Activated naive CD4-positive, alpha-beta T cell treated with anti-CD3 and anti-CD28 coated beads, Interleukin-2, amount 50 U/mL, for 16 hours (primary cell): ENCODE data around the gene MMP23B.
"Not testable (repeated sequence)": the region's sequence is repeated elsewhere in the genome, so short reads cannot be mapped to it uniquely, and the experiment has no call there.

ENCODE experiments used
- DNase-seq: peaks from one replicate; pipeline ENCODE4 v3.0.0-alpha.2; 2020

Gene MMP23B

DNA sequence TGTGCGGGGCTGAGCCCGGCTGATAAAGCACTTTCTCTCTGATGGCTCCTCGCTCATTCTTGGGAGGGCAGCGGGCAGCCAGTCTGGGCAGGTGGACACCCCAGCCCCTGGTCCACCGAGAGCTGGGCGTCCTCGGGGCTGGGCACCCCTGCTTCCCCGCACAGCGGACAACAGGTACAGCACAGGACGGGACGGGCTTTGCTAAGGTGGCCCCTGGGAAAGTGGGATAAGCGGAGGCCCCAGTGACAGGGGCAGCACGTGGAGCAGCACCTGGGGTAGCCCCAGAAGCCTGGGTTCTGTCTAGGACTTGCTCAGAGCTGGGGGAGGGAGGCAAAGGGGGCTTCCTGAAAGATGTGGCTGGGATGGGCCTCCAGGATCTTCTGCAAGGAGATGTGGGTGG is 2.6 kb downstream of the MMP23B start:
- not testable (repeated sequence) for DNase-seq

DNA sequence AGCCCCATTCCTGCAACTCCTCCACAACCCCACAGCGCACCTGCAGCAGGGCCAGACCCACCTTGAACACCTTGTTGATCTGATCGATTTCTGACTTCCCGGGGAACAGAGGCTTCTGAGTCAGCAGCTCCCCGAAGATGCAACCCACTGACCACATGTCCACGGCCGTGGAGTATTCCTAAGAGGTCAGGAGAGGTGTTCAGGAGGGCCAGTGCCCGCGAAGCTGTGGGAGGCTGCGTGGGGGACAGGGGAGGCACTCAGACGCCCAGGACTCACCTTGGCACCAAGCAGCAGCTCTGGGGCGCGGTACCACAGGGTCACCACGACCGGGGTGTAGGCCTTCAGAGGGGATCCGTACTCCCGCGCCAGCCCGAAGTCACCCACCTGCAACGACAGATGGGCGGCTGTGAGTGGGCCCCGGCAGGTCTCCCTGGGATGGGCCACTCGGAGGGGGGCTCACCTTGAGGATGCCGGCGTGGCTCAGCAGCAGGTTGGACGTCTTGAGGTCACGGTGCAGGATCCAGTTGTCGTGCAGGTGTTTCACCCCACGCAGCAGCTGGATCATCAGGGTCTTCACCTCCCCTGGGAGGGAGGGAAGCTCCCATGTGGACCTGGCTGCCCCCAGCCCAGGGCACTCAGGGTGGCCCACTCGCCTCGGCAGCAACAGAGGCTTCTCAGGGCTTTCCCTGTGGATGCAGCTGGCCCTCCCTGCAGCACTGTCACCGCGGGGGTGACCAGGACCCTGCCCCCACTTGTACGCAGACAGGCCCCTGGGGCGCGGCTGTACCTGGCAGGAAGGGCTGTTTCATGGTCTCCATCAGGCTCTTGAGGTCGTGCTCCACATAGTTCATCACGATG is 4.9 kb downstream of the MMP23B start:
- not testable (repeated sequence) for DNase-seq

DNA sequence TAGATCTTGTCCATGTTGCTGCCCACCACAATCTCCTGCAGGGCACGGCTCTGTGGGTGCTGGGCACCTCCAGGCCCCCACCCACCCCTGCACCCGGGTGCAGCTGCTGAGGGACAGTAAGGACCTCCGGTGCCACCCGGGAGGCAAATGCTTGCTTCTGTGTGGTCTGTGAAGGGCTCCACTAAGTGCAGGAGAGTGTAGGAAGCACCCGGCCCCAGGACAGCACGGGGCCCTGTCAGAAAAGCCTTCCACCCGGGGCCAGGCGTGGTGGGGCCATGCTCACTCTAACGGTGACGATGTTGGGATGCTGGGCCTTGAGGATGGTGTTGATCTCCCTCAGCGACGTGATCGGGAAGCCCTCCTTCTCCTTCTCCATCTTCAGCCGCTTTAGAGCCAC is 5.5 kb downstream of the MMP23B start:
- DNase-seq = not testable (repeated sequence)

DNA sequence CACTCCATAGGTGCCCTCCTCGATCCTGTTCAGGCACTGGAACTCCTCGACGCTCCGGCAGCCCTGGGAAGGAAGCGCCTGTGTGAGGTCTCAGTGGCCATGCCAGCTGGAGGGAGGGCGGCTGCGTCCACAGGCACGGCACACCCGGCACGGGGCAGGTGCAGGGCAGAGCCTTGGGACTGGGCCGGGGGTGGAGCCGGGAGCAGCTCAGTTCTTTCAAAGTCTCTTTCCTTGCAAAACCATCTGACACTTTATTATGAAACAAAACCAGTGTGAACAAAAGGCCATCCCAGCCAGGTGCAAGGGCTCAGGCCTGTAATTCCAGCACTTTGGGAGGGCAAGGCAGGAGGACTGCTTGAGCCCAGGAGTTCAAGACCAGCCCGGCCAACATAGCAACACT is 6.6 kb downstream of the MMP23B start:
- not testable (repeated sequence) for DNase-seq

DNA sequence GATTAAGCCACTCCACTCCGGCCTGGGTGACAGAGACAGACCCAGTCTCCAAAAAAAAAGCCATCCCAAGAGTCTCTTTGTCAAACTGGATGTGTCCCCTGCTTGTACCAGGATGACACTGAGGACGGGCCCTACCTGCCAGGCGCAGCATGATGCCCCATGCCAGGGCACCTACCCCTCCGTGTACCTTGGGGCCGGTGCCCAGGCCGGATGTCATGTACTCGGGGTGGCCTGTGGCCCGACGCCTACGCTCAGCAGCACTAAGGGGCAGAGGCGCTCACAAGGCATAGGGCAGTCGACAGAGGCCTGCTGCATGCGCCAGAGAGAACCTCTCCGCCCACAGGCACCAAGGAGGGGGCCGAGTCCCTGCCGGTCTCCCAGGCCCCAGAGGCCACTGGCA is 7.4 kb downstream of the MMP23B start:
- not testable (repeated sequence) for DNase-seq

DNA sequence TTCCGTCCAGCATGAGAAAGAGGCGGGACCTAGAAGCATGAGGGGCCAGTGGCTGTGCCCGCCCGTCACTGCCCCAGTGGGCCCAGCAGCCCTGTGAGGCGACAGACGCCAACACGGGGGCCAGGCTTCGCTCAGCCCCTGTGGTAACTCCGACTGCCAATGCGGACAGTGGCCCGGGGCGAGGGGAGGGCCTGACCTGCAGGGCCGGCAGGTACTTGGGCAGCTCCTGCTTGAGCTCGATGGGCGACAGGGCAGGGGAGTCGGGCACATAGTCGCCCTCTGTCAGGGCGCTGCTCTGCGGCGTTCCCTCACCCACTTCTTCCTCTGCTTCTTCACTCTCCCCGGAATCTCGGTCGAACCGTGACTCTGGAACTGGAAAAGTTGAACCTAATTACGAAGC is 8.1 kb downstream of the MMP23B start:
- DNase-seq = not testable (repeated sequence)

DNA sequence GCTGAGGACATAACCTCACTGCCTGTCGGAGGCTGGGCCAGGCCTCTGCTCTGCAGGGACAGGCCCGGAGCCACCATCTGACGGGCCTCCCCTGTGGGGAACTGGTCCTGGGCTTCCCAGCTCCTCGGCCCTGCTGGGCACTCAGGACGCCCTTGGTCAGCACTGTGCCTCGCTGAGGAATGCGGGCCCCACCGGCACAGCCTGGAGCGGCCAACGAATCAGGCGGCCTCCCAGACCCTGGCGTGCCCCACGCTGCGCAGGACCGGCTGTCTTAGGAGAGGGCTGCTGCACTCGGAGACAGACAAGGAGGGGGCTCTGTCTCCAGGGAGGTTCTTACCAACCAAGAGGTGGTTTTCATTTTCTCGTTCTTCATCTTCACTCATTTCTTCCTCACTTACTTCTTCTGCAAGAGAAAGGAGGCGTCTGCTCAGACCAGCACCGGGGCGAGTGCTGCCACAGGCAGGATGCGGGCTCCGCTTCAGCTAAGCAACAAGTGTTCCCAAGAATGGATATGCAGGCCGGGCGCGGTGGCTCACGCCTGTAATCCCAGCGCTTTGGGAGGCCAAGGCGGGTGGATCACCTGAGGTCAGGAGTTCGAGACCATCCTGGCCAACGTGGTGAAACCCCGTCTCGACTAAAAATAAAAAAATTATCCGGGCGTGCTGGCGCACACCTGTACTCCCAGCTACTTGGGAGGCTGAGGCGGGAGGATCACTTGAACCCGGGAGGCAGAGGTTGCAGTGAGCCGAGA is 8.9 kb downstream of the MMP23B start:
- not testable (repeated sequence) for DNase-seq

DNA sequence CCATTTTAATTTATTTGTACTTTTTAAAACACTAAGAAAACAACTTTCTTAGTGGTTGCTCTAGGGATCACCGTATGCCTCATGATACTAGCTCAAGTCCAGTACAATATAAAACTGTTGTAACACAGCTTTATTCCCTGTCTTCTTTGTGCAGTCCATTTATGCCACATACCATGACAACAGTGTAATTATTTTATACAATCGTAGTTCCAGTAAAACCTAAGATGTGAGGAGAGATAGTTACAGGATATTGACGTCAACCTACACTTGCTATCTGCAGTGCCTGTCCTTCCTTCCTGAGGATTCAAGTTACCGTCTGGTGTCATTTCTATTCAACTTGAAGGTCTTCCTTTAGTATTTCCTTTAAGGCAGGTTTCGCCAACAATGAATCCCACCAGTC is 14.4 kb downstream of the MMP23B start:
- DNase-seq = not testable (repeated sequence)

DNA sequence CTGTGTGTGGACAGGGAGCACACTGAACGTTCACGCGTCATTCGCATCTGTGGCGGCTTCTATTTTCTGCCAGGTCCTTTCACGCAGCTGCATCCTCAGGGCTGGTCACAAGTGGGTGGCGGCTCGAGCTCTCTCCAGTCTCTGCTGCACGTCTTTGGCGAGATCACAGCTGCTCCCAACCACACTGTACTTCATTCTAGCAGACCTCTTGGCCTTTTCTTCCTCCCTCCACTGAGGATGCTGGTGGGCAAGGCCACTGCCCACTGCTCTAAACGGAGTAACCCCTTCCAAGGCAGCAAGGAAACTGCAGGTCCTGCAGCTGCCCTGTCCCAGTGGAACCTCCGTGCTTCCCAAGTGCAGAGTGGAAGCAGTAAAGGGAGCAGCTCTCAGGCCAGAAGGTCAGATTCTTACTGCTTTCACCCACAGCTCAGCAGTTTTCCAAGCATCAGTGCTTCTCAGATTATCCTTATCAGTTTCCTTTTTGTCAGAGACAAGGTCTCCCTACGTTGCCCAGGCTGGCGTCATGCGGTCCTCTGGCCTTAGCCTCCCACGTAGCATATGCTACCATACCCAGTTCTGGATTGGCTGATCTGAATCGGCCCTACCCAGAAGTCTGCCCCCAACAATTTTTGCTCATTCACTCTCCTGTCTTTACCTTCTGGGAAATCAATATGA is 15.7 kb downstream of the MMP23B start:
- DNase-seq = not testable (repeated sequence)

DNA sequence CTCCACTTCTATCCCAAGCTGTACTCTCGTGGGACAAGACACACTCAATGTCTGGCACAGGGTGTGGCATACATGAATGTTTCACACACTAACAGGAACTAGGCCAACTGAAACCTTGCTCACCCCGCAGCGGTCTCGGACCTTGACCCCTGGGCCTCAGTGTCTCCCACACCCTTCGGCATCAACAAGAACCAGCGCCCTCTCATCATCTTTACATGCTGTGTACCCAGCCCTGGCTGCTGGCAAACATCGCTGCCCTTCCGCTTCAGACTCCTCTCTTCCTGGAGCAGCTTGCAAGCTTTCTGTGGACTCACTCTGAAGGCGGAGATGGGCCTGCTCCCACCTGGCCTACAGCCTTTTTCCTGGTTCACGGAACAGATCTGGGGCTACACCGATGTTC is 16.3 kb downstream of the MMP23B start:
- not testable (repeated sequence) for DNase-seq

DNA sequence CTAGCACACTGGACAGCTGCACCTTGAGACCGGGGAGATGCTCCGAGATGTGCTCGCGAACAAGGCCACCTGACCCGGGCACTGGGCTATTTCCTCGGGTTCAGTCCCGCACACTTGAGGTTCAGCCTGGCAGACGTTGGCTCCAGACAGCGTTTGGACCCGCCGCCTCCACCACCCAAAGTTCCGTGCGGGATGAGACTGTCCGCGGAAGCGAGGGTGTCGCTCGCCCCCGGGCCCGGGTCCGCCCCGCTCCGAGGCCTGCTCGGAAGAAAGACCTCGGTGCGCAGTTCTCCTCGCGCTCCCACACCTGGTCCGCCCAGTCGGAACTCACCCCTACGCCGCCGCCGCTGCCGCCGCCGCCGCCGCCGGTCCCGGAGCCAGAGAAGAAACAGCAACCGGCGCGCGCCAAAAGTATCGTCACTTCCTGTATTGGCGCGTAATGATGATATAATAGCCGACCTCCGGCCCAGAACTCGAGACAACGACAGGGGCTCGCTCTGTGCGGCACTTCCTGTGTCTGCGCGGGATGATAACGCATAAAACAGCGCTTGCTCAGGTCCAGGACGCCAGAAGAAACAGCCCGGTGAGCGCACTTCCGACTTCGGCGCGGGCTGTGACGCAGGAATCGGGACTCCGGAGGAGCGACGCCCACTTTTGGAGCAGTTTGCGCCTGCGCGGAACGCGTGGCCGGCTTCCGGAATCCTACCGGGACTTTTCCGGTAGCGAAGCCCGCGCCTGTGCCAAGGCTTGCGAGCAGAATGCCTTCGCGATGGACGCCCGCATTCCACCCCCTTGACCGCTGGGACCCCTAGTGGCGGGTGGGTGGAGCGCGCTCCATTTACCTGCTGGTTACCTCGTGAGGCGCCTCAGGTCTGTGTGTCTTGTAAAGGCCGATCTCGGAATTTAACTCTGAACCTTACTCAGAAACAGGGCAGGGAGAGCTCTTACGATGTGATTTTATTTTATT is 26.9 kb downstream of the MMP23B start, which contains the start of gene CDK11B:
Gene CDK11B (minus strand): TSS at position 422 of the 967 bp plus-strand sequence. CDS start 1,519 bp downstream, outside the sequence.
- DNase-seq = peak; percentile 99

DNA sequence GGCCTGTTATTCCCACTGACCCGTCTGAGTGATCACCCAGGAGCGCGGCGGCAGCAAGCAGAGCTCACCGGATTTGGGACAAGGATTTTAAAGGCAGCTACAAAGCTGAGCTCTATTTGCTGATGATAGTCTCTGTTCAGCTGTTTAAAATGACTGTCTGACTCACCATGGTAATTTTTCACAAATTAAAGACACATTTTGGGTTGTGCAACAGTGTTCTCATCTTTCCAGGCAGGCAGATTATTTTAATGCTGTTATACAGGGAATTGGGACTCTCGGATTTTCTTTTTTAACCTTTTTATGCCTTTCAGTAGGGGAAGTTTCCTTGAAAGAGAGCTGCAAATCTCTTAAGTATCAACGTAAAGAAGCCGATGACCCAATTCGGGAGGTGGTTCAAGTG is 30.4 kb downstream of the MMP23B start:
- DNase-seq = not testable (repeated sequence)

DNA sequence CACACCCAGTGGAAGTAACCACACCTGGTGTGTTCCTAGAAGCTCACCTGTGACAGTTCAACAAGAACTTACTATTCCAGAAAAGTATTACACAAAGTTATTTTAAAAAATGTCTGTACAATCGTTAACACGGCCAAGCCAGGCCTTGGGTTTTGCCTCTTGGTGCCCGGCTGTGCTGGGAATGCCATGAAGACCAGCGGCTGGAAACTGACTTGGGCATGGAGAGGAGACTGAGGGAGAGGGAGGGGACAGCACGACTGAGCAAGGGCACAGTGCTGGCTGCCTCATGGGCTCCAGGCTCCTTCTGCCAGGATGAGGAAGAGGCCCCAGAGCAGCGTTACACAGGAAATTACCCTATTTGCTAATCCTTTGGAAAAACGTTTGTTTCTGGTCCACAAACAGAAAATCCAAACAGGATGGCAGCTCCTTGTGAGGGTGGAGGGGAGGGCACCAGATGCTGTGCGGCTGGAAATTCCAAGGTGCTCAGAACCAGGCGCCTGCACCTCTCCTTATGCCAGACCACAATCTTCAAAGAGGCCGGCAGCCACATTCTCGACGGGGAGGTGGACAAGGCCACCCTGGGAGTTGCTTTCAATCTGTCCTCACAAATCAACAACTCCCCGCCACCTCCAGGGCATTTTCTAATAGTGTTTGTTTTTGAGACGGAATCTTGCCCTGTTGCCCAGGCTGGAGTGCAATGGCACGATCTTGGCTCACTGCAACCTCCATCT is 31.0 kb downstream of the MMP23B start:
- not testable (repeated sequence) for DNase-seq

DNA sequence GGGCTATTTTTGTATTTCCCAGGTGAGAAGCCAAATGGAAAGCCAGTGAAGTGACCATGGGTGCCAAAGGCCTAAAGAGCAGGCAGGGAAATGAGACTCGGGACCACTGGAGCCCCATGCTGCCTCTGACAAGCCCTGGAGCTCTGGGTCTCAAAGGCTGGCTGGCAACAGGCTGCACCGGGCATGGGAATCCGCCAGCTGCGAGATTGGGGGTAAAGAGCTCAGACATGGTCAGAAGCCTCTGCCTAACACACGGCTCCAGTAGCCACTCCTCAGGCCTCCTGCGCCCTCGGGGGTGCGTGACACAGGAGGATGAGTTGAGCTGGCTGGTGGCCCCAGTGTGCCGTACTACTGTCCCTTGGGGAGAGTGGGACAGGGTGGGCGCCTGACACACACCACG is 32.3 kb downstream of the MMP23B start:
- DNase-seq = not testable (repeated sequence)

DNA sequence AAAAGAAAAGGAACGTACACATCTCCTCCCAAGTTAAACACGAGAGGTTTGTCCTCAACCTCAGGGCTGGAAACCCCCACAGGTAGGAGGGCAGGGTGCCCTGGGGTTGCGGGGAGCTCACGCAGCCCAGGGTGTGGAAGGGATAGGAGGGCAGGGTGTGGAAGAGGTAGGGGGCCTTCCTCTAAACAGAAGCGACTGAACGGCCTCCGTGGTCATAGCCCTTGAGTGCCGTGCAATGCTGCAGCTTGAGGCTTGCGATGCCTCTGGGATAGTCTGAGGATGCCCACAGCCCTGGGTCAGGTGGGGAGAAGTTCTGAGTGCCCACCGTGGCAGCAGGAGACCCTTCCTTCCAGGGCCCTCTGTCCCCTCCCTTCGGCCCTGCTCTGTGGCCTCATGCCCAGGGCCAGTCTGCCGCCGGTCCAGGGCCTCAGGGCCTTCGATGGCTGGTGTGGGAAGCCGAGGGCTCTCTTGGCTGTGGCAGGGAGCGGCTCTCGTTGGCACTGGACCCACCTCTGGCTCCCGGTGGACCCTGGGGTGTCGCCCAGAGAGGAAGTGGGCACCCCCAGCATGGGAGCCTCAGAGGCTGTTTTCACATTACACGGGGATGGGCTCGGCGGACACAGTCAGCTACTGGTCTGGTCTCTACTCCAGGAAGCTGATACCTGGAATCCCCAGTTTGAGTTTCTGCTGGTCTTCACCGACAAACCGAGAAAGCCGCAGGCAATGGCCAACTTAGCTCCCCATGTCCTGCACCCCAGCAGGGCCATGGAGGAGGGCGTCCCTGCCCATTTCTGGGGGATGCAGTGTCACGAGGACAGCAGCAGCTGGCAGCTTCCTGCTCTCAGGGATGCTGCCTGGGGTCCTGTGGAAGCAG is 33.2 kb downstream of the MMP23B start:
- no peak for DNase-seq

DNA sequence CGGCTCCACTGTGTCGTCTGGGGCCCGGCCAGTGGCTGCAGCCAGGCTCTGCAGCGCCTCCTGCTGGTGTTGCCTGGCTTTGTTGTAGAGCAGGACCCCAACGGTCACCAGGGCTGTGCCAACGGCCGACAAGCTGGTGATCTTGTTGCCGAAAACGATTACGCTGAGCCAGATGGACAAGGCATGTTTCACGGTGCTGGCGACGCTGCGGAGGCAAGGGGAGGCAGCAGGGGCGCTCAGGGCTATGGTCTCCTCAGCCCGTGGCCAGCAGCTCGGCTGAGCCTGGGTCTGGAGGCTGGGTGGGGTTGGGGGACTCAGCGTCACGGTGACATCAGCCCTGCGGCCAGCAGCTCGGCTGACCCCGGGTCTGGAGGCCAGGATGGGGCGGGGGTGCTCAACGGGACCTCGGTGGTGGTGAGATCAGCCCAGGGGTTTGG is 33.9 kb downstream of the MMP23B start:
- DNase-seq = peak; percentile 51

DNA sequence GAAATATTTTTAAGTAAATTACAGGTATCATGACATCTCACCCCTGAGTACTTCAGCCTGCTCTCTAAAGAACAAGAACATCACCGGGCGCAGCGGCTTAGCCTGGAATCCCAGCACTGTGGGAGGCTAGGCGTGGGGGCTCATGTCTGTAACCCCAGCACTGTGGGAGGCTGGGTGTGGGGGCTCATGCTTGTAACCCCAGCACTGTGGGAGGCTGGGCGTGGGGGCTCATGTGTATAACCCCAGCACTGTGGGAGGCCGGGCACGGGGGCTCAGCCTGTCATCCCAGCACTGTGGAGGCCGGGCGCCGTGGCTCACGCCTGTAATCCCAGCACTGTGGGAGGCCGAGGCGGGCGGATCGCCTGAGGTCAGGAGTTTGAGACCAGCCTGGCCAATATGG is 34.6 kb downstream of the MMP23B start:
- DNase-seq = no peak

DNA sequence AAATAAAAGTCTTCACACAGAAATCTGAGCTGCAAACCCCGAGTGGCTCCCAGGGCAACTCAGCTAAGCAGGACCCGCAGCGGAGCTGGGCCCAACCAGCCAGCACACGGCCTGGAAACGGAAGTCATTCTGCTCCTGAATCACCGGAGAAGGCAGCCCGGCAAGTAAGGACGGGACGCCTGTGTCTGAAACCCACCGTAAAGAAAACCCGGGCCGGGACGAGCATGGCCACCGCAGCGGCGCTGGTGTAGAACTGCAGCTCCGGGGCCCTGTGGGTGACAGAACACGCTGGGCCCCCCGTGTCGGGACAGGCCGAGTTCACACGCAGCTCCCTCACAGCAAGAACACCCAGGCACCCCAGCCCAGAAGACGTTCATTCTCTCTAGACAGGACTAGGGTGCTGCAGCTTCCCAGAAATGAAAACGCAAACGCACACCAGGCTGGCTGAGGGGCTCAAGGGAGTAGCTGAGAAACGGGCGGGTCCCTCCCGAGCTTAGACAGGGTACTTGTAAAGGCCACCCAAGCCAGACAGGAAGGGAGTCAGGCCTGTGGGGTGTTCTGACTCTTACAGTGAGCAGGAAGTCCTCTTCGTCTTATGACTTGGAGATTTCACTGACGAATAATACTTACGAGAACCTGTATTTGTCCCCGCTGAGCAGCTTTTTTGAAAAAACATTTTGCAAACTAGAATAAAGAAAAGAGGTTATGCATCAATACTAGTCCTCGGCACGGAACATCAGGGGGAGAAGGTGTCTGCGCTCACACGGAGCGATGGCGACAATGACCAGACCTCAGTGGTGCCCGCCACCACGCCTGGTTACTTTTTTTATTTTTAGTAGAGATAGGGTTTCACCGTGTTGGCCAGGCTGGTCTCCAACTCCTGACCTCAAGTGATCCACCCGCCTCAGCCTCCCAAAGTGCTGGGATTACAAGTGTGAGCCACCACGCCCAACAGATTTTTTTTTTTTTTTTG is 37.8 kb downstream of the MMP23B start:
- no peak for DNase-seq

DNA sequence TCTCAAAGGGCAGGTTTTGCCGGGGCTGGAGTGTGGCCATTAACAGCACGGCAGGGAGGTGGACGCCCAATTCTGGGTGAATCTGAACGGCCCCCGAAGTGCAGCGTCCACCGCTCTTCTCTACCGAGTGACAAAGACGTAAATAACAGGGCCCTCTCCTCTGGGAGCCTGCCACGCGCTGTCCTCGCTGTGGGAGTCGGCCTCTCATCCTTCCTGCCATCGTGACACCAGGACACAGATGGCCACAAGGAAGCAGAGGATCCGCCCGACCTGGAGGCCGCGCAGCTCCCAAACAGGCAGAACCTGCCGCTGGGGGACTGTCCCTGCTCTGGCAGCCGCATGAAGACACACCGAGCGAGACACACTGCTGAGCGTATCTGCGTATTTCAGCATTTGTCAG is 38.9 kb downstream of the MMP23B start:
- no peak for DNase-seq
